GM19035 (cell line): ENCODE data around the gene TBC1D12.
"Not testable (repeated sequence)": the region's sequence is repeated elsewhere in the genome, so short reads cannot be mapped to it uniquely, and the experiment has no call there.

Experiments
- ATAC-seq: cut with Tn5 transposase; IDR thresholded peaks from one replicate; pipeline ENCODE4 v1.9.1; 2021; ENCODE audit not compliant: unreplicated experiment

Gene TBC1D12

DNA sequence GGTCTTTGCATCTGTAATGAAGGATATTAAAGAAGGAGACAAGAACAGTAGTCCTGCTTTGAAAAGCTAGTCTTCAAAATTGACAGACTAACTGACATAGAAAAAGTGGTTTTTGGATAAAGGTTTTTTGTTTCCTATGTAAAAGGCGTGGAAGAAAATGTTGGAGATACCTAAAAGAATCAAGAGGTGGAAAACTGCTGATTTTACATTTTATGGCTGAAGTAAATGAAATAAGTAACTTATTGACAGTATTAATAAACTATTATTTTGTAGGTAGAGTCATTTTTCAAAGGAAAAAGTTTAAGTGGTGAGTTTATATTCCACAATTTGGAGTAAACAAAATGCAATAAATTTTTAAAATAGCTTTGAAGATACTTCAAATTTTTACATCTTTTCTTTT is 130.7 kb downstream of the TBC1D12 start:
- no peak for ATAC-seq

GRCh38 chr10:94542282-94542681 is 139.9 kb downstream of the TBC1D12 start:
- not testable (repeated sequence) for ATAC-seq

- ATAC-seq: peak; percentile 73
These were observed 143.2 kb downstream of the TBC1D12 start, which contains the start of gene HELLS for GRCh38 chr10:94545391-94546048. TSS of gene HELLS (plus strand) at chr10:94545788. CDS start at chr10:94545922, 134 bp downstream.

GRCh38 chr10:94546049-94546900 is 143.9 kb downstream of the TBC1D12 start:
- peak; percentile 6 for ATAC-seq

GRCh38 chr10:94546901-94547185 is 144.5 kb downstream of the TBC1D12 start:
- ATAC-seq: no peak

- ATAC-seq: no peak
These were observed 146.9 kb downstream of the TBC1D12 start for GRCh38 chr10:94549221-94549620.

- ATAC-seq: not testable (repeated sequence)
These were observed 165.5 kb downstream of the TBC1D12 start for GRCh38 chr10:94567714-94568307.

DNA sequence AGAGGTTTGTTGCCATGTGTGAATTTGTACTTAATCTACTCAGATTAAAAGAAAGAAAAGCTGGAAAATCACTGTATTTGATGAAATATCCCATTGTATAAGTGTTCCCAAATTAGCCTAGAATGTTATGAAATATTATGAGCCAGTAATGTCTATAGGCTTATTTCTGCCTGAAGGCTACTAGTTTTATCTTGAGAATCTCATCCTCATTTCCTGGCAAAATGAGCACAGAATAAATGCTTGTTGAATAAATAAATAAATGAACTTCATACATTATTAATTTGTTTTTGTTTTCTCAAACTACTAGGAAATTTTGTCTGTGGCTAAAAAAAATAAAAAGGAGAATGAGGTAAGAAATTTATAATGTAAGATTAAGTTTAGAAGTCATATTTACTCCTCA is 168.7 kb downstream of the TBC1D12 start:
- ATAC-seq: no peak

DNA sequence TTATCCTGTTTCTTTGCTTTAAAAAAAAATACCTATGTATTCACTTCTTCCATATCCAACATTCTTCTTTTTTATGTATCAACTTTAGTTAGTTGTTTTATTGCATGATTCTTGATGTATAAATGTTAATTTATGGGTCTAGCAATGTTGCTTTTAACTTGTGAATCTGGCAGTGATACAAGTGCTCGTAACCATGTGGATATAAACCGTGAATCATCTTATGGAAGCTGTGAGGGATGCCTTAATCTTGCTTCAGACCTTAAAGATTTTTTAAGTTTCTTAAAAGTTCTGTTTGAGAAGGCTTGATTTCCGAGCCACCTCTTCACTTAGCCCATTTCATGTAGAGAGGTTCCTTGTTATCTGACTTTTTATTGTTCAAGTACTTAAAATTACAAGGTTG is 169.2 kb downstream of the TBC1D12 start:
- ATAC-seq: no peak

GRCh38 chr10:94578790-94579189 is 176.4 kb downstream of the TBC1D12 start:
- no peak for ATAC-seq

- ATAC-seq: no peak
These were observed 180.8 kb downstream of the TBC1D12 start for GRCh38 chr10:94583124-94583523.
